Hematopoietic multipotent progenitor cell treated with erythropoietin and hydrocortisone succinate and interleukin-3 and kit ligand, for 15 days (in vitro differentiated cells): ENCODE data around the gene ALAS1.

Source experiments
- DNase-seq: peaks from one replicate; pipeline ENCODE4 v3.0.0-alpha.2; 2015; ENCODE audit warnings: low spot score

ALAS1 gene

GRCh38 chr3:52249683-52250082 lies 51.7 kb downstream of the ALAS1 start:
- no peak for DNase-seq

GRCh38 chr3:52250122-52250521 lies 52.2 kb downstream of the ALAS1 start:
- no peak for DNase-seq

- DNase-seq = no peak
These were observed 55.6 kb downstream of the ALAS1 start for GRCh38 chr3:52253314-52254304.

GRCh38 chr3:52254608-52255007 lies 56.6 kb downstream of the ALAS1 start:
- no peak for DNase-seq

- DNase-seq = no peak
These were observed 58.2 kb downstream of the ALAS1 start for GRCh38 chr3:52256159-52256558.

DNA sequence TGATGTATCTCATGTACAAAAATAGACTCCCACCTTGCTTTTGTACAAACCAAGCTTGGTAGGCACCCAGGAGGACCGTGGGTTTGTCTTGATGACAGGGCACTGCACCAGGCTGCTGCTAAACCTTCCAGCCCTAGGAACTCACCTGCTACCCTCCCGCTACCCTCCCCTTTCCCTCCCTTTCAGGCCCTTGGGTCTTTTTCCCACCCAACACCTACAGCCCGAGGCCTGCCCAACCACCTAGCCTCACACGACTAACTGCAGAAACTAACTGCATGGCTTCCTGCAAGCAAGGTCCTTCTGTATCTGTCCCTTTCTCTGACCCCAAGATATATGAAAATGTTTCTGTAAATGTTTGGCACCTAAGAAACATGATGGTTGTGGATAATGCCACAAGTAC lies 58.7 kb downstream of the ALAS1 start:
- no peak for DNase-seq

- DNase-seq = no peak
These were observed 60.0 kb downstream of the ALAS1 start for GRCh38 chr3:52257911-52258310.

DNA sequence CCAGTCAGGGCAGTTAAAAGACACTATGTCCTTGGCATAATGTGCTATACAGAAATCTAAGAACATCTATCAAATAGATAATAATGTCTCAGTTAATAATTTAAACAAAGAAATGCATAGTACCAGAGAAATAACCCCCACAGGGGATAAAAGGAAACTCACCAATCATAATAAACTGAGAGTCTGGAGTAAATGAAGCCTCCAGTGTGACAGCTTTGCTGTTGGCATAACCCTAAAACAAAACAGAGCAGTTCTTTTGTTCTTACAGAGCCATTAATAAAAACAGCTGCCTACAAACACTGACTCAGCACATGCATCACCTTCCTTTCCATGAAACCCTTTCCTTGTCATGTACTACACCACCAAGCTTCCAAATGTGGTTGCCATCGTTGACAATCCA lies 61.1 kb downstream of the ALAS1 start:
- no peak for DNase-seq

DNA sequence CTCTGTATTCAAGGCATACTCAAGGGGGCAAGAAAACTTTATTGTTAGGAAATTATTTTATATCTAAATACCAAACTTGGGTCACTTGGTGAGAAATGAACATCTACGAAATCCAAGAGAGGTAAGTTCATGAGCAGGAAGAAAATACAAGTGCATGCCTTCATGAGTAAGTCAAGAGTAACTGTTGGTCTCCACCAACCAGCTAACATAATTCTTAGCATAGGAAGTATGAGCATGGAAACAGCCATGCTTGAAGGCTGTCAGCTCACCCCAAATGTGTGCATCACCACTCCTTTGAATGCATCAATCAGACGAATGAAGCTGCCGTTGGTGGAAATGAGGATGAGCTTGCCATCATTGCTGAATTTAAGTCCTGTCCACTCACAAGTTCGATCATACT lies 61.5 kb downstream of the ALAS1 start:
- DNase-seq = no peak

DNA sequence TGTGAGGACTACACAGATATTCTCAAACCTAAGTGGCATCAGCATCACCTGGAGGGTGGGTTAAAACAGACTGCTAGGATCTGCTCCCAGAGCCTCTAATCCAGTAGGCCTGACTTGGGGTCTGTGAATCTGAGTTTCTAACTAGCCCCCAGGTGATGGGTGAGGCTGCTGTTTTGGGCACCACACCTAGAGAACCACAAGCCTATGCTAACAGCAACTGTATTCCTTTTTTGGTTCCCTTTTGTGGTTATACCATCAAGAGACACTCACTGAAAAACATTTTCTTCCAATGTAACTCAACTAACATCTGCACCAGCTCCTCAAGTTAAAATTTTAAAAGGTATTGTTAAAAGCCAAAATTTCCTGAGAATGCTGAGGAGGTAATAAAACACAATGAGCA lies 64.5 kb downstream of the ALAS1 start:
- no peak for DNase-seq
